Lower lobe of right lung (tissue), 2 donors: Measurements from ENCODE around the gene ST7. TPM values are rescaled to one million over a fixed set of nuclear protein-coding genes. Genes with fewer than 3 reads are reported as not detected.

Experiments used
- ATAC-seq, 2 donors: fragments of 200-7000 bp; cut with Tn5 transposase; one replicate each; pipeline ENCODE4 v1.9.1; 2020 to 2022; ENCODE audit warnings: mild to moderate bottlenecking in 2 of 2, moderate library complexity in 2 of 2
- DNase-seq: peaks from one replicate; pipeline ENCODE4 v3.0.0-alpha.2; 2020
- H3K27ac ChIP-seq: fragments of 200-600 bp; one replicate; pipeline ENCODE4 v1.8.0; 2022
- H3K27me3 ChIP-seq: fragments of 200-600 bp; one replicate; pipeline ENCODE4 v1.8.0; 2022; ENCODE audit warnings: low read depth
- H3K36me3 ChIP-seq: fragments of 200-600 bp; one replicate; pipeline ENCODE4 v1.8.0; 2022; ENCODE audit warnings: mild to moderate bottlenecking
- H3K4me1 ChIP-seq: fragments of 200-600 bp; one replicate; pipeline ENCODE4 v1.8.0; 2022
- H3K4me3 ChIP-seq: fragments of 200-600 bp; one replicate; pipeline ENCODE4 v1.8.0; 2022; ENCODE audit warnings: mild to moderate bottlenecking
- H3K9me3 ChIP-seq: fragments of 200-600 bp; one replicate; pipeline ENCODE4 v1.8.0; 2022
- intact Hi-C: fragments of 100-400 bp; cut with DNase I; formaldehyde crosslinking; loops from one replicate; pipeline ENCODE4 v1.11.0; 2022
- total RNA-seq: library from RNA; stranded (reverse); fragmentation: NEBNext Ultra II Directional; extraction: Animal tissue kit (Norgen Biotek cat#: 25700); gene quantifications from one replicate; pipeline ENCODE4 v1.2.1, GENCODE V29; 2021
- TF ChIP-seq, protein P1 (sequence below): fragments of 200-600 bp; IDR thresholded peaks from one replicate; pipeline ENCODE4 v1.8.0; 2022; ENCODE audit warnings: antibody characterized with exemption, mild to moderate bottlenecking
- donor health status: DM: no; HTN: yes; CAD: no; lungs with severe emphysema.

Gene ST7
- total RNA-seq, 1 donor from 2014 or later, result 51.1 TPM

GRCh38 chr7:117225536-117225935 is 272.2 kb downstream of the ST7 start:
- Histone ChIP-seq H3K36me3 (peaks cover 32% of the 10 kb centered on the region), H3K4me1 (no peaks in the 10 kb centered on the region), H3K27ac (no peak overlapping the region), H3K4me3 (no peak overlapping the region), H3K9me3 (no peaks in the 10 kb centered on the region), H3K27me3 (no peaks in the 10 kb centered on the region)
- intact Hi-C loops, result no loop called here
- TF ChIP-seq, protein P1, sequence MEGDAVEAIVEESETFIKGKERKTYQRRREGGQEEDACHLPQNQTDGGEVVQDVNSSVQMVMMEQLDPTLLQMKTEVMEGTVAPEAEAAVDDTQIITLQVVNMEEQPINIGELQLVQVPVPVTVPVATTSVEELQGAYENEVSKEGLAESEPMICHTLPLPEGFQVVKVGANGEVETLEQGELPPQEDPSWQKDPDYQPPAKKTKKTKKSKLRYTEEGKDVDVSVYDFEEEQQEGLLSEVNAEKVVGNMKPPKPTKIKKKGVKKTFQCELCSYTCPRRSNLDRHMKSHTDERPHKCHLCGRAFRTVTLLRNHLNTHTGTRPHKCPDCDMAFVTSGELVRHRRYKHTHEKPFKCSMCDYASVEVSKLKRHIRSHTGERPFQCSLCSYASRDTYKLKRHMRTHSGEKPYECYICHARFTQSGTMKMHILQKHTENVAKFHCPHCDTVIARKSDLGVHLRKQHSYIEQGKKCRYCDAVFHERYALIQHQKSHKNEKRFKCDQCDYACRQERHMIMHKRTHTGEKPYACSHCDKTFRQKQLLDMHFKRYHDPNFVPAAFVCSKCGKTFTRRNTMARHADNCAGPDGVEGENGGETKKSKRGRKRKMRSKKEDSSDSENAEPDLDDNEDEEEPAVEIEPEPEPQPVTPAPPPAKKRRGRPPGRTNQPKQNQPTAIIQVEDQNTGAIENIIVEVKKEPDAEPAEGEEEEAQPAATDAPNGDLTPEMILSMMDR, result no peak
- DNase-seq, result no peak
- ATAC-seq, result no peak

GRCh38 chr7:117227091-117227490 is 273.8 kb downstream of the ST7 start:
- H3K27ac ChIP-seq, result no peak overlapping the region
- no peaks in the 10 kb centered on the region for H3K4me1 ChIP-seq
- H3K27me3 ChIP-seq, result no peaks in the 10 kb centered on the region
- peaks cover 21% of the 10 kb centered on the region for H3K36me3 ChIP-seq
- intact Hi-C loops, result no loop called here
- no peak for ATAC-seq
- TF ChIP-seq, protein P1, result no peak
- no peak for DNase-seq
- no peaks in the 10 kb centered on the region for H3K9me3 ChIP-seq
- H3K4me3 ChIP-seq, result no peak overlapping the region

- Histone ChIP-seq H3K27me3 (no peaks in the 10 kb centered on the region), H3K36me3 (no peaks in the 10 kb centered on the region), H3K27ac (no peak overlapping the region), H3K9me3 (no peaks in the 10 kb centered on the region), H3K4me1 (no peaks in the 10 kb centered on the region), H3K4me3 (no peak overlapping the region)
- TF ChIP-seq, protein P1, result no peak
- no peak for ATAC-seq
- DNase-seq, result no peak
- intact Hi-C loops, result no loop called here
Measured at GRCh38 chr7:117229350-117229749, 276.0 kb downstream of the ST7 start.

DNA sequence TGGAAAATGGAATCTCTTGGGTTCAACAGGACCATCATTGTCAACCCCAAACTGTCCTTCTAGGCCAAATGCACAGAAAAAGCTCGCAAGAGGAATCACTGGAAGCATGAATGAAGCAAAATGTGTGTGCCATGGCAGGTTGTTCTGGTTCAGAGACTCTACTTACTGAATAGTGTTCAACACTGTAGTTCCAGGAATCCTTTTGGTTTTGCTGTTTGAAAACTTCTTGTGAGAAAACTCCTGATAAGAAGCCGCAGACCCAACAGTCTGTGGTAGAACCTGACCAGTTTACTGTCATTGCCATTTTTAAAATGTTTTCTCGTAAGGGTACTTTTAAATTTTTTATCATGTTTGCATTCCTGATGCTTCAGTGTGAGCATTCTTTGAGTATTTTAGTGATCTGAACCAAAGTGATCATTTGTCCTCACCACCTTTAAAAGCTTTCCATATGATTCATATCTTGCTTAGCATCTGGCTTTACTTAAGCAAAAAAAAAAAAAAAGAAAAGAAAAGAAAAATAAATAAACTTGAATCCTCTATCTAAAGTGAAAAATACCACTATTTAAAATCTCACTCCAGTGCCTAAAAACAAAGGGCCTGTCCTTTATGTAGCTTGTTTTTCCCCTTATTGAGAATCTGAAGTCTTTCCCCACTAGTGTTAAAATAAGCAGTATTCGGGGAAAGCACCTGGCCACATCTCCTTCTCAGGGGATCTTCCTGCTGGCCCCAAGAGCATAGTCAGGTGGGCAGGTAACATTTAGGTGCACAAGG is 277.2 kb downstream of the ST7 start:
- ATAC-seq (no peak), DNase-seq (no peak)
- Histone ChIP-seq H3K4me1 (no peaks in the 10 kb centered on the region), H3K27me3 (no peaks in the 10 kb centered on the region), H3K4me3 (no peak overlapping the region), H3K27ac (no peak overlapping the region), H3K36me3 (no peaks in the 10 kb centered on the region), H3K9me3 (no peaks in the 10 kb centered on the region)
- intact Hi-C loops, result no loop called here
- TF ChIP-seq, protein P1, result no peak

GRCh38 chr7:117231047-117231359 is 277.7 kb downstream of the ST7 start:
- peaks cover 2% of the 10 kb centered on the region for H3K9me3 ChIP-seq
- H3K4me3 ChIP-seq, result no peak overlapping the region
- H3K4me1 ChIP-seq, result no peaks in the 10 kb centered on the region
- no peak for ATAC-seq
- H3K36me3 ChIP-seq, result no peaks in the 10 kb centered on the region
- H3K27me3 ChIP-seq, result no peaks in the 10 kb centered on the region
- H3K27ac ChIP-seq, result no peak overlapping the region
- TF ChIP-seq, protein P1, result no peak
- intact Hi-C loops, result no loop called here
- DNase-seq, result no peak
